PC-3 (cell line): ENCODE measurements around the gene ATF2. TPM values are rescaled to one million over a fixed set of nuclear protein-coding genes. Genes with fewer than 3 reads are reported as not detected.
"Not testable (repeated sequence)": the region's sequence is repeated elsewhere in the genome, so short reads cannot be mapped to it uniquely, and the experiment has no call there.

Experiments used
- ATAC-seq: fragments of 200-7000 bp; cut with Tn5 transposase; 2 replicates; pipeline ENCODE4 v1.9.1; 2020; ENCODE audit warnings: mild to moderate bottlenecking, moderate library complexity
- BruUV-seq: library from RNA; stranded (reverse); fragments of 400-500 nt; replicated peaks from 2 replicates; lab custom pipeline; 2021; lab: Mats Ljungman, UMichigan
- CTCF ChIA-PET: fragments of 300-600 bp; sonication (Branson Sonifier 250); formaldehyde crosslinking; loops from one replicate; lab custom pipeline; 2022; ENCODE audit warnings: antibody characterized with exemption; lab: Charles Lee
- POLR2A ChIA-PET: fragments of 300-600 bp; sonication (Branson Sonifier 250); formaldehyde crosslinking; loops from one replicate; lab custom pipeline; 2022; ENCODE audit warnings: antibody characterized with exemption; ENCODE audit not compliant: unreplicated experiment; lab: Charles Lee
- DNase-seq: peaks from one replicate; pipeline ENCODE4 v3.0.0-alpha.2; 2015
- H2AFZ ChIP-seq: fragments of 300-600 bp; sonication (generic); 2 replicates; pipeline ENCODE4 v1.6.0; 2016; ENCODE audit warnings: antibody characterized with exemption, low read length
- H3F3A ChIP-seq: fragments of 300-600 bp; sonication (generic); one replicate; pipeline ENCODE4 v1.6.0; 2017; ENCODE audit warnings: antibody characterized with exemption, low read length, control low read depth, mild to moderate bottlenecking; ENCODE audit not compliant: unreplicated experiment
- H3K27ac ChIP-seq: fragments of 300-600 bp; sonication (generic); 2 replicates; pipeline ENCODE4 v1.5.1; 2016; ENCODE audit warnings: mild to moderate bottlenecking, low read length
- H3K27me3 ChIP-seq: fragments of 300-600 bp; sonication (generic); 2 replicates; pipeline ENCODE4 v1.6.1; 2016; ENCODE audit warnings: low read length, mixed read lengths
- H3K36me3 ChIP-seq: fragments of 300-600 bp; sonication (generic); 2 replicates; pipeline ENCODE4 v1.6.1; 2016; ENCODE audit warnings: low read depth, mixed run types, low read length, mixed read lengths
- H3K4me1 ChIP-seq: fragments of 300-600 bp; sonication (generic); 2 replicates; pipeline ENCODE4 v1.5.1; 2016; ENCODE audit warnings: low read length; ENCODE audit not compliant: insufficient read depth
- H3K4me2 ChIP-seq: fragments of 300-600 bp; sonication (generic); 2 replicates; pipeline ENCODE4 v1.6.0; 2016; ENCODE audit warnings: low read length
- H3K4me3 ChIP-seq: fragments of 300-600 bp; sonication (generic); 2 replicates; pipeline ENCODE4 v1.5.1; 2016; ENCODE audit warnings: mild to moderate bottlenecking, low read length, mixed read lengths
- H3K79me2 ChIP-seq: fragments of 300-600 bp; sonication (generic); 2 replicates; pipeline ENCODE4 v1.6.1; 2017; ENCODE audit warnings: low read length, mixed read lengths
- H3K9ac ChIP-seq: fragments of 300-600 bp; sonication (generic); 2 replicates; pipeline ENCODE4 v1.6.0; 2016; ENCODE audit warnings: mild to moderate bottlenecking, low read length
- H3K9me2 ChIP-seq: fragments of 300-600 bp; sonication (generic); replicated peaks from 2 replicates; pipeline ENCODE4 v1.6.1; 2016; ENCODE audit warnings: mixed run types, low read length, mixed read lengths
- H3K9me3 ChIP-seq: fragments of 300-600 bp; sonication (generic); 2 replicates; pipeline ENCODE4 v1.6.1; 2016; ENCODE audit warnings: low read length, mixed read lengths
- H4K20me1 ChIP-seq: fragments of 300-600 bp; sonication (generic); 2 replicates; pipeline ENCODE4 v1.6.1; 2016; ENCODE audit warnings: low read length, mixed read lengths
- EZH2 ChIP-seq: fragments of 300-600 bp; sonication (generic); IDR thresholded peaks from one replicate; pipeline ENCODE4 v1.6.1; 2017; ENCODE audit warnings: antibody characterized with exemption, mild to moderate bottlenecking, low read length; ENCODE audit not compliant: unreplicated experiment
- EZH2phosphoT487 ChIP-seq: fragments of 300-600 bp; sonication (generic); IDR thresholded peaks from 2 replicates; pipeline ENCODE4 v1.6.1; 2018; ENCODE audit warnings: mild to moderate bottlenecking, antibody characterized with exemption, low read length, borderline replicate concordance
- intact Hi-C: fragments of 100-400 bp; cut with micrococcal nuclease; formaldehyde crosslinking; loops from 2 replicates; pipeline ENCODE4 v1.9.0; 2023
- total RNA-seq: library from RNA; depleted of rRNA; stranded (reverse); fragments of >200 nt; gene quantifications from 2 replicates; pipeline ENCODE4 v1.2.3, GENCODE V29; 2014
- TF ChIP-seq, protein P1 (sequence below): fragments of 300-600 bp; sonication (generic); conservative IDR thresholded peaks from 2 replicates; pipeline ENCODE4 v1.5.1; 2017; ENCODE audit warnings: antibody characterized with exemption, low read depth, mild to moderate bottlenecking, low read length

ATF2 gene
- total RNA-seq, 1 experiment from 2014 or later: 12.6 TPM

- intact Hi-C loops: no loop called here
- Histone ChIP-seq H3K27me3 (no peaks in the 10 kb centered on the region), H3K4me2 (no peak overlapping the region), H3K4me1 (no peaks in the 10 kb centered on the region), H2AFZ (no peak overlapping the region), H3K27ac (no peak overlapping the region), H3K9me2 (no peaks in the 10 kb centered on the region), H3K4me3 (no peak overlapping the region), H3K36me3 (peaks cover 11% of the 10 kb centered on the region; the same call in 1 of the 2 replicates), H3K9ac (no peak overlapping the region), H3F3A (no peaks in the 10 kb centered on the region), H3K79me2 (no peaks in the 10 kb centered on the region), H4K20me1 (0 out of 2 replicates have a peak, but pooled peaks cover 4% of the 10 kb centered on the region), H3K9me3 (no peaks in the 10 kb centered on the region)
- no peak for DNase-seq
- no TSS peak for BruUV-seq
- ChIA-PET CTCF (no interaction called here), POLR2A (no interaction called here)
- TF ChIP-seq EZH2: no peak
- TF ChIP-seq, protein P1, sequence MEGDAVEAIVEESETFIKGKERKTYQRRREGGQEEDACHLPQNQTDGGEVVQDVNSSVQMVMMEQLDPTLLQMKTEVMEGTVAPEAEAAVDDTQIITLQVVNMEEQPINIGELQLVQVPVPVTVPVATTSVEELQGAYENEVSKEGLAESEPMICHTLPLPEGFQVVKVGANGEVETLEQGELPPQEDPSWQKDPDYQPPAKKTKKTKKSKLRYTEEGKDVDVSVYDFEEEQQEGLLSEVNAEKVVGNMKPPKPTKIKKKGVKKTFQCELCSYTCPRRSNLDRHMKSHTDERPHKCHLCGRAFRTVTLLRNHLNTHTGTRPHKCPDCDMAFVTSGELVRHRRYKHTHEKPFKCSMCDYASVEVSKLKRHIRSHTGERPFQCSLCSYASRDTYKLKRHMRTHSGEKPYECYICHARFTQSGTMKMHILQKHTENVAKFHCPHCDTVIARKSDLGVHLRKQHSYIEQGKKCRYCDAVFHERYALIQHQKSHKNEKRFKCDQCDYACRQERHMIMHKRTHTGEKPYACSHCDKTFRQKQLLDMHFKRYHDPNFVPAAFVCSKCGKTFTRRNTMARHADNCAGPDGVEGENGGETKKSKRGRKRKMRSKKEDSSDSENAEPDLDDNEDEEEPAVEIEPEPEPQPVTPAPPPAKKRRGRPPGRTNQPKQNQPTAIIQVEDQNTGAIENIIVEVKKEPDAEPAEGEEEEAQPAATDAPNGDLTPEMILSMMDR: no peak
- no peak for TF ChIP-seq EZH2phosphoT487
- no peak for ATAC-seq
Measured at GRCh38 chr2:175126661-175127060, 41.3 kb downstream of the ATF2 start.

DNA sequence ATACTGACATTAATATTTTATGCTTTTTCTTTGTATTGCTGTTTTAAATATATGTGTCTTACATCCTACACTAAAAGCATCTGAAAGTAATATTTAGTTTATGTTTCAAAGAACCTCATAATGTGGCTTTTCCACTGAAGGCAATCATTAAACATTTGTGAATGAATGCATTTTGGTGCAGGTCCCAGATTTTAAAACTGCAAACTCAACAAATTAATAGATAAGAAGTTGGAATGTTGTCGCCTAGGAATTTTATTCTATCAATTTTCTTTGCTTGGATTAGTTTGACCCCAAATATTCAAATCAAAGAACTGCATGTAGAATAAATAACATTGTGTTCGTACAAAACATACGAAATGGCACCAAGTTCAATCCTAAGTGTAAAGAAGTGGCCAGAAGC lies 44.7 kb downstream of the ATF2 start:
- no peaks in the 10 kb centered on the region for H3K79me2 ChIP-seq
- no peaks in the 10 kb centered on the region for H3K27me3 ChIP-seq
- H2AFZ ChIP-seq: no peak overlapping the region
- intact Hi-C loops: no loop called here
- no peak overlapping the region for H3K27ac ChIP-seq
- no peaks in the 10 kb centered on the region for H3K4me1 ChIP-seq
- TF ChIP-seq, protein P1: no peak
- no peak for TF ChIP-seq EZH2phosphoT487
- TF ChIP-seq EZH2: no peak
- no TSS peak for BruUV-seq
- no peak for DNase-seq
- no peaks in the 10 kb centered on the region for H3F3A ChIP-seq
- H3K9me2 ChIP-seq: no peaks in the 10 kb centered on the region
- POLR2A ChIA-PET: no interaction called here
- no peaks in the 10 kb centered on the region for H4K20me1 ChIP-seq
- ATAC-seq: no peak
- H3K9me3 ChIP-seq: no peaks in the 10 kb centered on the region
- CTCF ChIA-PET: no interaction called here
- H3K4me2 ChIP-seq: no peak overlapping the region
- H3K4me3 ChIP-seq: no peak overlapping the region
- H3K9ac ChIP-seq: no peak overlapping the region
- peaks cover 7% of the 10 kb centered on the region; the same call in 1 of the 2 replicates for H3K36me3 ChIP-seq

GRCh38 chr2:175111200-175111657 lies 56.8 kb downstream of the ATF2 start:
- Histone ChIP-seq H3K79me2 (no peaks in the 10 kb centered on the region), H3K4me3 (no peak overlapping the region), H4K20me1 (no peaks in the 10 kb centered on the region), H3K27me3 (no peaks in the 10 kb centered on the region), H3K36me3 (peaks cover 19% of the 10 kb centered on the region; the same call in 1 of the 2 replicates), H3F3A (peaks cover 7% of the 10 kb centered on the region), H2AFZ (no peak overlapping the region), H3K4me2 (no peak overlapping the region), H3K4me1 (no peaks in the 10 kb centered on the region), H3K9me3 (no peaks in the 10 kb centered on the region), H3K9me2 (no peaks in the 10 kb centered on the region), H3K9ac (no peak overlapping the region), H3K27ac (no peak overlapping the region)
- TF ChIP-seq, protein P1: peak; percentile 86
- TF ChIP-seq EZH2: no peak
- no peak for TF ChIP-seq EZH2phosphoT487
- ChIA-PET CTCF (interaction anchor here (0.6 to 0.7 kb wide), 3 partner anchors 22 to 595 kb away, joined by 3 read pairs; no protein-coding TSS in a partner anchor), POLR2A (no interaction called here)
- DNase-seq: peak; percentile 75
- intact Hi-C loops: loop anchor here (1.0 to 5.0 kb wide), 3 partner anchors 41 to 172 kb away; no protein-coding TSS in a partner anchor
- no TSS peak for BruUV-seq
- peak; percentile 81 for ATAC-seq

- ATAC-seq, DNase-seq, H3K4me2 ChIP-seq, H3K27ac ChIP-seq, H3K9me3 ChIP-seq, CTCF ChIA-PET, H3K36me3 ChIP-seq, H3K9ac ChIP-seq, H3K4me3 ChIP-seq, BruUV-seq, intact Hi-C loops, H2AFZ ChIP-seq, H3F3A ChIP-seq, H3K79me2 ChIP-seq, H3K27me3 ChIP-seq, H3K9me2 ChIP-seq, H4K20me1 ChIP-seq, POLR2A ChIA-PET, H3K4me1 ChIP-seq: not testable (repeated sequence)
Measured at GRCh38 chr2:175108091-175108490, 59.9 kb downstream of the ATF2 start.
